ENCODE results near the gene PCDHGA1. TPM values are rescaled to one million over a fixed set of nuclear protein-coding genes. Genes with fewer than 3 reads are reported as not detected.

The PCDHGA1 gene
- total RNA-seq, 2 experiments from 2014 or later: 0.07 TPM; not detected in 1

- peaks cover 63% of the 10 kb centered on the region for H3K36me3 Mint-ChIP-seq (ENCODE audit: low read depth)
- POLR2A ChIA-PET: no interaction called here
- peaks cover 45% of the 10 kb centered on the region for H3K4me1 Mint-ChIP-seq (ENCODE audit: low read depth)
These were observed 186.3 kb downstream of the PCDHGA1 start for GRCh38 chr5:141516672-141517025.

DNA sequence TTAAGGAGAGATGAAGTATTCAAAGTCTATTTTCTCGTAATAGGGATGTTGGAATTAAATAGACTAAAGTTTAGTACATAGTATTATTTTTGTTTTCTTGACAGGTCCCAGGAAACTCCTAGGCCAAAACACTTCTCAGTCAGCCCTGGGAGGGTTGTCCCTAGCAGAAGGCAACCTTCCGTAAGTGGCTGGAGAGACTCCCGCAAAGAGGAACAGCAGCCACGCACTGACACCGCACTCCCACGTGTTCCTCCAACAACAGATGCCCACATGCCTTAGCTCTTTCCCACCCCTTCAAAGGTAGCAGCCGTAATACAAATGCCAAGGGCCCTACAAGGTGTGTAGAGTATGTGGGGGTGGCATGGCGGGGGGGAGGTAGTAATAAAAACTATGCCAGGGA, 187.0 kb downstream of the PCDHGA1 start:
- DNase-seq: no peak
- peaks cover 68% of the 10 kb centered on the region for H3K36me3 Mint-ChIP-seq (ENCODE audit: low read depth)
- TF ChIP-seq, protein P1, sequence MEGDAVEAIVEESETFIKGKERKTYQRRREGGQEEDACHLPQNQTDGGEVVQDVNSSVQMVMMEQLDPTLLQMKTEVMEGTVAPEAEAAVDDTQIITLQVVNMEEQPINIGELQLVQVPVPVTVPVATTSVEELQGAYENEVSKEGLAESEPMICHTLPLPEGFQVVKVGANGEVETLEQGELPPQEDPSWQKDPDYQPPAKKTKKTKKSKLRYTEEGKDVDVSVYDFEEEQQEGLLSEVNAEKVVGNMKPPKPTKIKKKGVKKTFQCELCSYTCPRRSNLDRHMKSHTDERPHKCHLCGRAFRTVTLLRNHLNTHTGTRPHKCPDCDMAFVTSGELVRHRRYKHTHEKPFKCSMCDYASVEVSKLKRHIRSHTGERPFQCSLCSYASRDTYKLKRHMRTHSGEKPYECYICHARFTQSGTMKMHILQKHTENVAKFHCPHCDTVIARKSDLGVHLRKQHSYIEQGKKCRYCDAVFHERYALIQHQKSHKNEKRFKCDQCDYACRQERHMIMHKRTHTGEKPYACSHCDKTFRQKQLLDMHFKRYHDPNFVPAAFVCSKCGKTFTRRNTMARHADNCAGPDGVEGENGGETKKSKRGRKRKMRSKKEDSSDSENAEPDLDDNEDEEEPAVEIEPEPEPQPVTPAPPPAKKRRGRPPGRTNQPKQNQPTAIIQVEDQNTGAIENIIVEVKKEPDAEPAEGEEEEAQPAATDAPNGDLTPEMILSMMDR (IDR thresholded peaks at IDR 0.05): no peak
- H3K4me3 Mint-ChIP-seq: no peak overlapping the region
- H3K9me3 Mint-ChIP-seq: no peaks in the 10 kb centered on the region
- POLR2A ChIA-PET: no interaction called here
- no peak for ATAC-seq
- CTCF ChIA-PET: interaction anchor here (1.5 to 2.2 kb wide), 2 partner anchors 40 to 47 kb away, joined by 7 to 9 read pairs; no protein-coding TSS in a partner anchor
- intact Hi-C loops (cut with micrococcal nuclease): loop anchor here (10.0 kb wide), 1 partner anchor 193 kb away; the partner anchor contains the start of gene TAF7
- no peaks in the 10 kb centered on the region for H3K27me3 Mint-ChIP-seq
- H3K27ac Mint-ChIP-seq: no peak overlapping the region
- peaks cover 51% of the 10 kb centered on the region for H3K4me1 Mint-ChIP-seq (ENCODE audit: low read depth)

More at GRCh38 chr5:141516672-141517025, 186.3 kb downstream of the PCDHGA1 start:
- Mint-ChIP-seq H3K4me3 (no peak overlapping the region), H3K9me3 (no peaks in the 10 kb centered on the region), H3K27me3 (no peaks in the 10 kb centered on the region), H3K27ac (no peak overlapping the region)
- TF ChIP-seq, protein P1 (IDR thresholded peaks at IDR 0.05): no peak
- DNase-seq (no peak), ATAC-seq (no peak)
- intact Hi-C loops (cut with micrococcal nuclease): loop anchor here (10.0 kb wide), 1 partner anchor 192 kb away; the partner anchor contains the start of gene TAF7
- CTCF ChIA-PET: interaction anchor here (1.5 to 2.2 kb wide), 3 partner anchors 41 to 86 kb away, joined by 7 to 9 read pairs (median 9); partner anchors contain the start of gene PCDHGA12

- DNase-seq: no peak
- no peaks in the 10 kb centered on the region for H3K27me3 Mint-ChIP-seq
- ChIA-PET POLR2A (no interaction called here), CTCF (interaction anchor here (1.0 to 2.2 kb wide), 3 partner anchors 40 to 88 kb away, joined by 5 to 9 read pairs (median 7); partner anchors contain the start of gene PCDHGA12)
- H3K4me1 Mint-ChIP-seq (ENCODE audit: low read depth): peaks cover 51% of the 10 kb centered on the region
- H3K36me3 Mint-ChIP-seq (ENCODE audit: low read depth): peaks cover 69% of the 10 kb centered on the region
- ATAC-seq: no peak
- no peaks in the 10 kb centered on the region for H3K9me3 Mint-ChIP-seq
- intact Hi-C loops (cut with micrococcal nuclease): loop anchor here (10.0 kb wide), 1 partner anchor 193 kb away; the partner anchor contains the start of gene TAF7
- TF ChIP-seq, protein P1 (IDR thresholded peaks at IDR 0.05): no peak
- no peak overlapping the region for H3K27ac Mint-ChIP-seq
- H3K4me3 Mint-ChIP-seq: no peak overlapping the region
These were observed 187.7 kb downstream of the PCDHGA1 start for GRCh38 chr5:141517880-141518617.

DNA sequence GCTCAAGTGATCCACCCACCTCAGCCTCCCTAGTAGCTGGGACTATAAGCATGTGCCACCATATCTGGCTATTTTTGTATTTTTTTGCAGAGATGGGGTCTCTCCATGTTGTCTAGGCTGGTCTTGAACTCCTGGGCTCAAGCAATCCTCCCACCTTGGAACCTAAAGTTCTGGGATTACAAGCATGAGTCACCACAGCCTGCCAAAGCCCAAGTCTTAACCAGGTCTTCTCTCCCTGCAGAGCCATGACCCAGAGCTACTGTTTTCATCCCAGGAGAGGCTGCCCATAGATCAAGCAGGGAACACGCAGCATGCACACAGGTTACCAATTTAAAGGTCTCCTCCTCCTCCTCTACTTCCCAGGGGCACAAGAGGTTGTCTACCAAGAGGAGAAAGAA, 188.3 kb downstream of the PCDHGA1 start:
- no peak for DNase-seq
- Mint-ChIP-seq H3K36me3 (ENCODE audit: low read depth) (peaks cover 70% of the 10 kb centered on the region), H3K4me1 (ENCODE audit: low read depth) (peaks cover 52% of the 10 kb centered on the region), H3K9me3 (no peaks in the 10 kb centered on the region), H3K27me3 (no peaks in the 10 kb centered on the region), H3K4me3 (no peak overlapping the region), H3K27ac (no peak overlapping the region)
- TF ChIP-seq, protein P1 (IDR thresholded peaks at IDR 0.05): no peak
- intact Hi-C loops (cut with micrococcal nuclease): loop anchor here (10.0 kb wide), 1 partner anchor 194 kb away; the partner anchor contains the start of gene TAF7
- ChIA-PET CTCF (interaction anchor here (1.0 to 2.2 kb wide), 2 partner anchors 46 to 89 kb away, joined by 5 to 9 read pairs; partner anchors contain the start of gene PCDHGA12), POLR2A (interaction anchor here (1.4 kb wide), 1 partner anchor 45 kb away, joined by 3 read pairs; no protein-coding TSS in a partner anchor)
- ATAC-seq: no peak

Data from activated CD8-positive, alpha-beta T cell treated with anti-CD3 and anti-CD28 coated beads for 36 hours (primary cell).